Peyer's patch (tissue), 4 donors: Measurements from ENCODE around the gene PDE11A.

Experiments
- CTCF ChIP-seq, 6 experiments: fragments of 450-650 bp in 4 of 6; fragments of 200-600 bp in 2 of 6; sonication (generic) in 1 of 6; IDR thresholded peaks; one replicate each; pipeline ENCODE4 v1.5.1; 2017 to 2019; ENCODE audit warnings: antibody characterized with exemption in 6 of 6, mild to moderate bottlenecking in 3 of 6, moderate library complexity in 1 of 6
- POLR2A ChIP-seq, 2 donors: fragments of 450-650 bp; IDR thresholded peaks; one replicate each; pipeline ENCODE4 v1.5.1; 2017; ENCODE audit warnings: antibody characterized with exemption in 2 of 2, mild to moderate bottlenecking in 2 of 2, moderate library complexity in 2 of 2

DNA sequence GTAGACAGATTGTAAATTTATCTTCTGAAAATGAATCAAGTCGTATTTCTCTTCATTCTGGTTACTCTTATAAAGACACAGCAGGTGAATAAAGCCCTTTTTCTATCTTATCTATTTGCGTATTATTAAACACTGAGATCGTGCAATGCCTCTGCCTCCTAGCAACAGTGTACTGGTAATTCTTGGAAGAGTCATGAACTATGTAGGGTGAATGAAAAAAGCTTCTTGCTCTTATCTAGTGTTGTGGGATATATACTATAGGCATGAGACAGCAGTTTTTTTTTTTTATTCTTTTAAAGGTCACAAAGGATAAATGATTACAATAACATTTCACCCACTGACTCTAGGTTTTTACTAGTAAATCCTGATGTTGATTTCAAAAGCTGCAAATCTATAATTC is 324.2 kb downstream of the PDE11A start:
- TF ChIP-seq CTCF (IDR thresholded peaks at IDR 0.05) (no peak), POLR2A (IDR thresholded peaks at IDR 0.05) (no peak)
